GM21737 (cell line): Measurements from ENCODE around the gene HAO1.
"Not testable (repeated sequence)": the region's sequence is repeated elsewhere in the genome, so short reads cannot be mapped to it uniquely, and the experiment has no call there.

ENCODE experiments used
- ATAC-seq: cut with Tn5 transposase; IDR thresholded peaks from one replicate; pipeline ENCODE4 v1.9.1; 2021; ENCODE audit warnings: mild to moderate bottlenecking, moderate library complexity; ENCODE audit not compliant: unreplicated experiment

HAO1 gene

GRCh38 chr20:7858734-7859250, 81.5 kb downstream of the HAO1 start:
- ATAC-seq: no peak

GRCh38 chr20:7856756-7857155, 83.5 kb downstream of the HAO1 start:
- no peak for ATAC-seq

GRCh38 chr20:7855545-7855944, 84.7 kb downstream of the HAO1 start:
- ATAC-seq: no peak

GRCh38 chr20:7853493-7853892, 86.8 kb downstream of the HAO1 start:
- no peak for ATAC-seq

- ATAC-seq: no peak
These were observed 89.3 kb downstream of the HAO1 start for GRCh38 chr20:7850775-7851490.

- ATAC-seq: no peak
These were observed 90.6 kb downstream of the HAO1 start for GRCh38 chr20:7849675-7850074.

- ATAC-seq: no peak
These were observed 91.9 kb downstream of the HAO1 start for GRCh38 chr20:7848351-7848750.

- no peak for ATAC-seq
These were observed 96.6 kb downstream of the HAO1 start for GRCh38 chr20:7843613-7844012.

GRCh38 chr20:7841971-7842310, 98.3 kb downstream of the HAO1 start:
- ATAC-seq: no peak

- ATAC-seq: no peak
These were observed 98.8 kb downstream of the HAO1 start for GRCh38 chr20:7841291-7841970.

- no peak for ATAC-seq
These were observed 104.2 kb downstream of the HAO1 start for GRCh38 chr20:7836076-7836475.

- ATAC-seq: not testable (repeated sequence)
These were observed 105.8 kb downstream of the HAO1 start for GRCh38 chr20:7834441-7834840.
